Measurements from ENCODE around the gene OXER1. TPM values are rescaled to one million over a fixed set of nuclear protein-coding genes. Genes with fewer than 3 reads are reported as not detected.

The OXER1 gene
- total and polyA plus RNA-seq, 2 of the 13 experiments (the other 11 are each of a cell fraction or from before 2014, with no cell fraction given), result 8.0 to 9.0 TPM

- TF ChIP-seq, protein P1, sequence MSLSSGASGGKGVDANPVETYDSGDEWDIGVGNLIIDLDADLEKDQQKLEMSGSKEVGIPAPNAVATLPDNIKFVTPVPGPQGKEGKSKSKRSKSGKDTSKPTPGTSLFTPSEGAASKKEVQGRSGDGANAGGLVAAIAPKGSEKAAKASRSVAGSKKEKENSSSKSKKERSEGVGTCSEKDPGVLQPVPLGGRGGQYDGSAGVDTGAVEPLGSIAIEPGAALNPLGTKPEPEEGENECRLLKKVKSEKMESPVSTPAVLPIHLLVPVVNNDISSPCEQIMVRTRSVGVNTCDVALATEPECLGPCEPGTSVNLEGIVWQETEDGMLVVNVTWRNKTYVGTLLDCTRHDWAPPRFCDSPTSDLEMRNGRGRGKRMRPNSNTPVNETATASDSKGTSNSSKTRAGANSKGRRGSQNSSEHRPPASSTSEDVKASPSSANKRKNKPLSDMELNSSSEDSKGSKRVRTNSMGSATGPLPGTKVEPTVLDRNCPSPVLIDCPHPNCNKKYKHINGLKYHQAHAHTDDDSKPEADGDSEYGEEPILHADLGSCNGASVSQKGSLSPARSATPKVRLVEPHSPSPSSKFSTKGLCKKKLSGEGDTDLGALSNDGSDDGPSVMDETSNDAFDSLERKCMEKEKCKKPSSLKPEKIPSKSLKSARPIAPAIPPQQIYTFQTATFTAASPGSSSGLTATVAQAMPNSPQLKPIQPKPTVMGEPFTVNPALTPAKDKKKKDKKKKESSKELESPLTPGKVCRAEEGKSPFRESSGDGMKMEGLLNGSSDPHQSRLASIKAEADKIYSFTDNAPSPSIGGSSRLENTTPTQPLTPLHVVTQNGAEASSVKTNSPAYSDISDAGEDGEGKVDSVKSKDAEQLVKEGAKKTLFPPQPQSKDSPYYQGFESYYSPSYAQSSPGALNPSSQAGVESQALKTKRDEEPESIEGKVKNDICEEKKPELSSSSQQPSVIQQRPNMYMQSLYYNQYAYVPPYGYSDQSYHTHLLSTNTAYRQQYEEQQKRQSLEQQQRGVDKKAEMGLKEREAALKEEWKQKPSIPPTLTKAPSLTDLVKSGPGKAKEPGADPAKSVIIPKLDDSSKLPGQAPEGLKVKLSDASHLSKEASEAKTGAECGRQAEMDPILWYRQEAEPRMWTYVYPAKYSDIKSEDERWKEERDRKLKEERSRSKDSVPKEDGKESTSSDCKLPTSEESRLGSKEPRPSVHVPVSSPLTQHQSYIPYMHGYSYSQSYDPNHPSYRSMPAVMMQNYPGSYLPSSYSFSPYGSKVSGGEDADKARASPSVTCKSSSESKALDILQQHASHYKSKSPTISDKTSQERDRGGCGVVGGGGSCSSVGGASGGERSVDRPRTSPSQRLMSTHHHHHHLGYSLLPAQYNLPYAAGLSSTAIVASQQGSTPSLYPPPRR (CRISPR knock-in tag; IDR thresholded peaks at IDR 0.05; ENCODE audit: borderline replicate concordance), result 0 out of 2 replicates have a peak, but pooled peaks have one; percentile 3
- TF ChIP-seq KAT2B (IDR thresholded peaks at IDR 0.05; ENCODE audit: borderline replicate concordance, low read depth, low read length), result no peak
- TF ChIP-seq, protein P2, sequence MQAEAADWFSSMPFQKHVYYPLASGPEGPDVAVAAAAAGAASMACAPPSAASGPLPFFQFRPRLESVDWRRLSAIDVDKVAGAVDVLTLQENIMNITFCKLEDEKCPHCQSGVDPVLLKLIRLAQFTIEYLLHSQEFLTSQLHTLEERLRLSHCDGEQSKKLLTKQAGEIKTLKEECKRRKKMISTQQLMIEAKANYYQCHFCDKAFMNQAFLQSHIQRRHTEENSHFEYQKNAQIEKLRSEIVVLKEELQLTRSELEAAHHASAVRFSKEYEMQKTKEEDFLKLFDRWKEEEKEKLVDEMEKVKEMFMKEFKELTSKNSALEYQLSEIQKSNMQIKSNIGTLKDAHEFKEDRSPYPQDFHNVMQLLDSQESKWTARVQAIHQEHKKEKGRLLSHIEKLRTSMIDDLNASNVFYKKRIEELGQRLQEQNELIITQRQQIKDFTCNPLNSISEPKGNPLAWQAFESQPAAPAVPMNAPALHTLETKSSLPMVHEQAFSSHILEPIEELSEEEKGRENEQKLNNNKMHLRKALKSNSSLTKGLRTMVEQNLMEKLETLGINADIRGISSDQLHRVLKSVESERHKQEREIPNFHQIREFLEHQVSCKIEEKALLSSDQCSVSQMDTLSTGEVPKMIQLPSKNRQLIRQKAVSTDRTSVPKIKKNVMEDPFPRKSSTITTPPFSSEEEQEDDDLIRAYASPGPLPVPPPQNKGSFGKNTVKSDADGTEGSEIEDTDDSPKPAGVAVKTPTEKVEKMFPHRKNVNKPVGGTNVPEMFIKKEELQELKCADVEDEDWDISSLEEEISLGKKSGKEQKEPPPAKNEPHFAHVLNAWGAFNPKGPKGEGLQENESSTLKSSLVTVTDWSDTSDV (CRISPR knock-in tag; IDR thresholded peaks at IDR 0.05), result no peak
- TF ChIP-seq HOXA7 (CRISPR knock-in tag; IDR thresholded peaks at IDR 0.05), result no peak
- TF ChIP-seq DR1 (CRISPR knock-in tag; IDR thresholded peaks at IDR 0.05), result no peak
- no peak for TF ChIP-seq ZNF75D (CRISPR knock-in tag; IDR thresholded peaks at IDR 0.05; ENCODE audit: borderline replicate concordance)
- no peak for TF ChIP-seq ZNF598 (CRISPR knock-in tag; IDR thresholded peaks at IDR 0.05; ENCODE audit: borderline replicate concordance)
- 0 out of 2 replicates have a peak, but pooled peaks have one; percentile 40 for TF ChIP-seq RARA (CRISPR knock-in tag; IDR thresholded peaks at IDR 0.05)
- no peak for TF ChIP-seq RBM22 (optimal IDR thresholded peaks at IDR 0.05; ENCODE audit: low read length)
- TF ChIP-seq ZNF879 (CRISPR knock-in tag; IDR thresholded peaks at IDR 0.05), result no peak; the same call in 1 of the 2 replicates
- TF ChIP-seq TRIM22 (IDR thresholded peaks at IDR 0.05), result no peak
- TF ChIP-seq ZNF142 (CRISPR knock-in tag; IDR thresholded peaks at IDR 0.05), result no peak
- TF ChIP-seq IKZF4 (CRISPR knock-in tag; IDR thresholded peaks at IDR 0.05; ENCODE audit: borderline replicate concordance, low read depth, not compliant biosample characterization), result no peak
Measured at GRCh38 chr2:42787788-42788477, 24.0 kb upstream of the OXER1 start (continued).
